Hepatocyte (in vitro differentiated cells): Measurements from ENCODE around the gene SNX20. TPM values are rescaled to one million over a fixed set of nuclear protein-coding genes. Genes with fewer than 3 reads are reported as not detected.

Source experiments
- DNase-seq: peaks from one replicate; pipeline ENCODE4 v3.0.0-alpha.2; 2016; ENCODE audit warnings: low spot score
- H2AFZ ChIP-seq: fragments of 200-600 bp; sonication (generic); 2 replicates; pipeline ENCODE4 v1.6.0; 2016; ENCODE audit warnings: antibody characterized with exemption, mild to moderate bottlenecking
- H3K27ac ChIP-seq: fragments of 200-600 bp; sonication (generic); 2 replicates; pipeline ENCODE4 v1.5.1; 2016; ENCODE audit warnings: mild to moderate bottlenecking
- H3K27me3 ChIP-seq: fragments of 200-600 bp; sonication (generic); 2 replicates; pipeline ENCODE4 v1.6.1; 2016
- H3K36me3 ChIP-seq: fragments of 200-600 bp; sonication (generic); replicated peaks from 2 replicates; pipeline ENCODE4 v1.5.1; 2016; ENCODE audit warnings: low read depth; ENCODE audit not compliant: insufficient read depth
- H3K4me1 ChIP-seq: fragments of 200-600 bp; sonication (generic); 2 replicates; pipeline ENCODE4 v1.5.1; 2016; ENCODE audit warnings: mild to moderate bottlenecking, moderate library complexity; ENCODE audit not compliant: insufficient read depth
- H3K4me2 ChIP-seq: fragments of 200-600 bp; sonication (generic); 2 replicates; pipeline ENCODE4 v1.6.0; 2016
- H3K4me3 ChIP-seq: fragments of 200-600 bp; sonication (generic); 2 replicates; pipeline ENCODE4 v1.5.1; 2016; ENCODE audit warnings: mild to moderate bottlenecking
- H3K79me2 ChIP-seq: fragments of 200-600 bp; sonication (generic); 2 replicates; pipeline ENCODE4 v1.6.0; 2017; ENCODE audit warnings: mild to moderate bottlenecking
- H3K9me2 ChIP-seq: fragments of 200-600 bp; sonication (generic); replicated peaks from 2 replicates; pipeline ENCODE4 v1.6.0; 2017; ENCODE audit warnings: mild to moderate bottlenecking; ENCODE audit not compliant: insufficient read depth
- H3K9me3 ChIP-seq: fragments of 200-600 bp; sonication (generic); 2 replicates; pipeline ENCODE4 v1.5.1; 2016; ENCODE audit warnings: low read depth, mild to moderate bottlenecking
- H4K20me1 ChIP-seq: fragments of 200-600 bp; sonication (generic); 2 replicates; pipeline ENCODE4 v1.6.0; 2016; ENCODE audit warnings: mild to moderate bottlenecking; ENCODE audit not compliant: insufficient read depth, poor library complexity, severe bottlenecking
- CTCF ChIP-seq: fragments of 200-600 bp; sonication (generic); IDR thresholded peaks from 2 replicates; pipeline ENCODE4 v1.5.1; 2016; ENCODE audit warnings: antibody characterized with exemption, mild to moderate bottlenecking; ENCODE audit not compliant: poor library complexity
- EZH2 ChIP-seq: fragments of 200-600 bp; sonication (generic); IDR thresholded peaks from 2 replicates; pipeline ENCODE4 v1.6.1; 2016; ENCODE audit warnings: antibody characterized with exemption, mild to moderate bottlenecking, borderline replicate concordance
- EZH2phosphoT487 ChIP-seq: fragments of 200-600 bp; sonication (generic); IDR thresholded peaks from one replicate; pipeline ENCODE4 v1.6.1; 2018; ENCODE audit warnings: antibody characterized with exemption, mild to moderate bottlenecking, low read depth, moderate library complexity; ENCODE audit not compliant: unreplicated experiment, severe bottlenecking
- WGBS: methylation state at CpG from one replicate; pipeline ENCODE4 v1.1.6; 2016; ENCODE audit warnings: low lambda C conversion rate; ENCODE audit errors: missing lambda C conversion rate; 5-methylcytosine and 5-hydroxymethylcytosine counted together
- polyA plus RNA-seq: library from polyadenylated mRNA; unstranded; fragments of >200 nt; fragmentation: Nextera tagmentation; extraction: Ambion mirVana; gene quantifications from 2 replicates; pipeline ENCODE4 v1.2.1, GENCODE V29; 2016
- total RNA-seq: library from RNA; depleted of rRNA; stranded (reverse); fragments of >200 nt; gene quantifications from 2 replicates; pipeline ENCODE4 v1.2.3, GENCODE V29; 2014

SNX20 gene
- total and polyA plus RNA-seq, 2 experiments from 2014 or later: not detected

- Histone ChIP-seq H3K9me3 (no peaks in the 10 kb centered on the region), H3K9me2 (no peaks in the 10 kb centered on the region), H3K27ac (peak overlapping the region; percentile 68), H3K27me3 (no peaks in the 10 kb centered on the region), H3K79me2 (no peaks in the 10 kb centered on the region), H4K20me1 (no peaks in the 10 kb centered on the region), H3K4me1 (peaks cover 22% of the 10 kb centered on the region), H3K4me3 (no peak overlapping the region), H3K4me2 (peak overlapping the region; percentile 67), H2AFZ (no peak overlapping the region), H3K36me3 (no peaks in the 10 kb centered on the region)
- TF ChIP-seq EZH2phosphoT487: no peak
- no peak for TF ChIP-seq EZH2
- no peak for TF ChIP-seq CTCF
- no peak for DNase-seq
- 57% methylated on average over 8 of the region's 9 CpGs for WGBS
Measured at GRCh38 chr16:50718761-50719400, 37.8 kb upstream of the SNX20 start.

GRCh38 chr16:50718061-50718760 is 37.1 kb upstream of the SNX20 start:
- Histone ChIP-seq H3K9me2 (no peaks in the 10 kb centered on the region), H2AFZ (no peak overlapping the region), H3K36me3 (no peaks in the 10 kb centered on the region), H3K4me3 (no peak overlapping the region), H3K9me3 (no peaks in the 10 kb centered on the region), H3K27me3 (no peaks in the 10 kb centered on the region), H3K4me2 (no peak overlapping the region), H3K79me2 (no peaks in the 10 kb centered on the region), H4K20me1 (no peaks in the 10 kb centered on the region), H3K4me1 (peaks cover 23% of the 10 kb centered on the region), H3K27ac (no peak overlapping the region)
- DNase-seq: no peak
- 67% methylated on average over 16 of the region's 16 CpGs for WGBS
- TF ChIP-seq EZH2 (no peak), CTCF (no peak), EZH2phosphoT487 (no peak)

- no peak for TF ChIP-seq CTCF
- no peak for TF ChIP-seq EZH2
- no peak for TF ChIP-seq EZH2phosphoT487
- no peaks in the 10 kb centered on the region for H4K20me1 ChIP-seq
- H3K4me1 ChIP-seq: peaks cover 30% of the 10 kb centered on the region
- DNase-seq: no peak
- H3K36me3 ChIP-seq: no peaks in the 10 kb centered on the region
- no peaks in the 10 kb centered on the region for H3K79me2 ChIP-seq
- WGBS: 85% methylated on average over 5 of the region's 5 CpGs
- H3K9me3 ChIP-seq: no peaks in the 10 kb centered on the region
- no peaks in the 10 kb centered on the region for H3K9me2 ChIP-seq
- H2AFZ ChIP-seq: no peak overlapping the region
- no peak overlapping the region for H3K27ac ChIP-seq
- no peak overlapping the region for H3K4me2 ChIP-seq
- no peaks in the 10 kb centered on the region for H3K27me3 ChIP-seq
- no peak overlapping the region for H3K4me3 ChIP-seq
Measured at GRCh38 chr16:50717494-50717893, 36.4 kb upstream of the SNX20 start.
